WTC11 (cell line): Measurements from ENCODE around the gene TFG. TPM values are rescaled to one million over a fixed set of nuclear protein-coding genes. Genes with fewer than 3 reads are reported as not detected.
"Not testable (repeated sequence)": the region's sequence is repeated elsewhere in the genome, so short reads cannot be mapped to it uniquely, and the experiment has no call there.

ENCODE experiments used
- ATAC-seq: fragments of 200-7000 bp; cut with Tn5 transposase; 2 replicates; pipeline ENCODE4 v1.10.0; 2021; ENCODE audit warnings: mild to moderate bottlenecking, moderate library complexity
- CTCF ChIA-PET: fragments of 300-600 bp; sonication (Branson Sonifier 250); formaldehyde crosslinking; loops from one replicate; lab custom pipeline; 2021; ENCODE audit warnings: antibody characterized with exemption; lab: Charles Lee
- POLR2A ChIA-PET: fragments of 350-600 bp; sonication (Branson Sonifier 250); formaldehyde crosslinking; loops from one replicate; lab custom pipeline; 2021; ENCODE audit warnings: antibody characterized with exemption; lab: Charles Lee
- DNase-seq: peaks from one replicate; pipeline ENCODE4 v3.0.0; 2021; ENCODE audit warnings: low spot score
- H3K27ac Mint-ChIP-seq: 2 replicates; pipeline ENCODE4 v1.8.0; 2021; ENCODE audit warnings: mixed read lengths
- H3K27me3 Mint-ChIP-seq: 2 replicates; pipeline ENCODE4 v1.8.0; 2021; ENCODE audit warnings: low read depth, mild to moderate bottlenecking, moderate library complexity, mixed read lengths
- H3K36me3 Mint-ChIP-seq: 2 replicates; pipeline ENCODE4 v1.8.0; 2021; ENCODE audit warnings: mixed read lengths
- H3K4me1 Mint-ChIP-seq: 2 replicates; pipeline ENCODE4 v1.8.0; 2022; ENCODE audit warnings: mixed read lengths
- H3K4me3 Mint-ChIP-seq: 2 replicates; pipeline ENCODE4 v1.8.0; 2021; ENCODE audit warnings: mild to moderate bottlenecking, moderate library complexity, mixed read lengths
- H3K9me3 Mint-ChIP-seq: 2 replicates; pipeline ENCODE4 v1.8.0; 2021; ENCODE audit warnings: mixed read lengths
- ELF4 ChIP-seq: sonication (generic); formaldehyde crosslinking; IDR thresholded peaks from 2 replicates; pipeline ENCODE4 v1.8.1; 2022; ENCODE audit warnings: low read depth, mild to moderate bottlenecking, moderate library complexity, missing genetic modification reagents
- GABPB1 ChIP-seq: sonication (generic); formaldehyde crosslinking; IDR thresholded peaks from 2 replicates; pipeline ENCODE4 v1.8.1; 2023; ENCODE audit warnings: mild to moderate bottlenecking, missing genetic modification reagents
- MXD4 ChIP-seq: fragments of 250-450 bp; sonication (Bioruptor Pico); IDR thresholded peaks from 2 replicates; pipeline ENCODE4 v1.8.0; 2021; ENCODE audit warnings: mild to moderate bottlenecking, moderate library complexity, borderline replicate concordance
- NFE2L1 ChIP-seq: sonication (generic); formaldehyde crosslinking; IDR thresholded peaks from 2 replicates; pipeline ENCODE4 v1.8.1; 2023; ENCODE audit warnings: missing genetic modification reagents
- NR1H2 ChIP-seq: sonication (generic); formaldehyde crosslinking; IDR thresholded peaks from 2 replicates; pipeline ENCODE4 v1.9.0; 2021; ENCODE audit warnings: mild to moderate bottlenecking, moderate library complexity, missing genetic modification reagents
- total RNA-seq: library from RNA; stranded (reverse); gene quantifications from 3 replicates; pipeline ENCODE4 v1.2.3, GENCODE V29; 2021
- TF ChIP-seq, protein P1 (sequence below): sonication (generic); formaldehyde crosslinking; IDR thresholded peaks from 2 replicates; pipeline ENCODE4 v1.8.1; 2023; ENCODE audit warnings: mild to moderate bottlenecking, moderate library complexity, missing genetic modification reagents
- TF ChIP-seq, protein P2 (sequence below): sonication (generic); formaldehyde crosslinking; IDR thresholded peaks from 2 replicates; pipeline ENCODE4 v1.8.0; 2023; ENCODE audit warnings: missing genetic modification reagents, mild to moderate bottlenecking, borderline replicate concordance

The TFG gene
- total RNA-seq, 1 experiment from 2014 or later = 64.9 TPM

DNA sequence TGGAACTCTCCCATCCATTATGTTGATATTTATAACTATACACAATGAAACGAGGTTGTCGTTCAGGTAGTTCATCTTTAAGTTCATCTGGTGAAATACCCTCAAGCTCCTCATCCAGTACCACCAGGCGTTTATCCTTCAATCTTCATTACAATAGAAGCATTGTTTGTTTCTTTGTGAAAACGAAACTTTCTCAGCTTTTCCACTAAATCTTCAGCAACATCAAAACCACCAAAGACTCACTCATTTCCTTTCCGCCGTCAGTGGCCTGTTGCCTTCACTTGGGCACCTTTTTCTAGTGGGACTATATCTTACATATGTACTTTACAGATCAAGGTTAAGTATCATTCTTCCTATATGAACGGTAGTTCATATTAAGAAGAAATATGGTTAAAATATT lies 44.1 kb upstream of the TFG start:
- DNase-seq (no peak), ATAC-seq (no peak)
- Mint-ChIP-seq H3K9me3 (peaks cover 19% of the 10 kb centered on the region), H3K36me3 (no peaks in the 10 kb centered on the region), H3K27ac (no peak overlapping the region), H3K4me3 (no peak overlapping the region), H3K27me3 (no peaks in the 10 kb centered on the region), H3K4me1 (peaks cover 19% of the 10 kb centered on the region)
- CTCF ChIA-PET = no interaction called here
- TF ChIP-seq, protein P1, sequence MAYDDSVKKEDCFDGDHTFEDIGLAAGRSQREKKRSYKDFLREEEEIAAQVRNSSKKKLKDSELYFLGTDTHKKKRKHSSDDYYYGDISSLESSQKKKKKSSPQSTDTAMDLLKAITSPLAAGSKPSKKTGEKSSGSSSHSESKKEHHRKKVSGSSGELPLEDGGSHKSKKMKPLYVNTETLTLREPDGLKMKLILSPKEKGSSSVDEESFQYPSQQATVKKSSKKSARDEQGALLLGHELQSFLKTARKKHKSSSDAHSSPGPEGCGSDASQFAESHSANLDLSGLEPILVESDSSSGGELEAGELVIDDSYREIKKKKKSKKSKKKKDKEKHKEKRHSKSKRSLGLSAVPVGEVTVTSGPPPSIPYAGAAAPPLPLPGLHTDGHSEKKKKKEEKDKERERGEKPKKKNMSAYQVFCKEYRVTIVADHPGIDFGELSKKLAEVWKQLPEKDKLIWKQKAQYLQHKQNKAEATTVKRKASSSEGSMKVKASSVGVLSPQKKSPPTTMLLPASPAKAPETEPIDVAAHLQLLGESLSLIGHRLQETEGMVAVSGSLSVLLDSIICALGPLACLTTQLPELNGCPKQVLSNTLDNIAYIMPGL (CRISPR knock-in tag) = no peak
- no peak for TF ChIP-seq ELF4 (CRISPR knock-in tag)
- TF ChIP-seq, protein P2, sequence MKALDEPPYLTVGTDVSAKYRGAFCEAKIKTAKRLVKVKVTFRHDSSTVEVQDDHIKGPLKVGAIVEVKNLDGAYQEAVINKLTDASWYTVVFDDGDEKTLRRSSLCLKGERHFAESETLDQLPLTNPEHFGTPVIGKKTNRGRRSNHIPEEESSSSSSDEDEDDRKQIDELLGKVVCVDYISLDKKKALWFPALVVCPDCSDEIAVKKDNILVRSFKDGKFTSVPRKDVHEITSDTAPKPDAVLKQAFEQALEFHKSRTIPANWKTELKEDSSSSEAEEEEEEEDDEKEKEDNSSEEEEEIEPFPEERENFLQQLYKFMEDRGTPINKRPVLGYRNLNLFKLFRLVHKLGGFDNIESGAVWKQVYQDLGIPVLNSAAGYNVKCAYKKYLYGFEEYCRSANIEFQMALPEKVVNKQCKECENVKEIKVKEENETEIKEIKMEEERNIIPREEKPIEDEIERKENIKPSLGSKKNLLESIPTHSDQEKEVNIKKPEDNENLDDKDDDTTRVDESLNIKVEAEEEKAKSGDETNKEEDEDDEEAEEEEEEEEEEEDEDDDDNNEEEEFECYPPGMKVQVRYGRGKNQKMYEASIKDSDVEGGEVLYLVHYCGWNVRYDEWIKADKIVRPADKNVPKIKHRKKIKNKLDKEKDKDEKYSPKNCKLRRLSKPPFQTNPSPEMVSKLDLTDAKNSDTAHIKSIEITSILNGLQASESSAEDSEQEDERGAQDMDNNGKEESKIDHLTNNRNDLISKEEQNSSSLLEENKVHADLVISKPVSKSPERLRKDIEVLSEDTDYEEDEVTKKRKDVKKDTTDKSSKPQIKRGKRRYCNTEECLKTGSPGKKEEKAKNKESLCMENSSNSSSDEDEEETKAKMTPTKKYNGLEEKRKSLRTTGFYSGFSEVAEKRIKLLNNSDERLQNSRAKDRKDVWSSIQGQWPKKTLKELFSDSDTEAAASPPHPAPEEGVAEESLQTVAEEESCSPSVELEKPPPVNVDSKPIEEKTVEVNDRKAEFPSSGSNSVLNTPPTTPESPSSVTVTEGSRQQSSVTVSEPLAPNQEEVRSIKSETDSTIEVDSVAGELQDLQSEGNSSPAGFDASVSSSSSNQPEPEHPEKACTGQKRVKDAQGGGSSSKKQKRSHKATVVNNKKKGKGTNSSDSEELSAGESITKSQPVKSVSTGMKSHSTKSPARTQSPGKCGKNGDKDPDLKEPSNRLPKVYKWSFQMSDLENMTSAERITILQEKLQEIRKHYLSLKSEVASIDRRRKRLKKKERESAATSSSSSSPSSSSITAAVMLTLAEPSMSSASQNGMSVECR (CRISPR knock-in tag) = no peak
- TF ChIP-seq MXD4 (CRISPR knock-in tag) = no peak
- no peak for TF ChIP-seq NR1H2 (CRISPR knock-in tag)
- no peak for TF ChIP-seq NFE2L1 (CRISPR knock-in tag)
- POLR2A ChIA-PET = no interaction called here

DNA sequence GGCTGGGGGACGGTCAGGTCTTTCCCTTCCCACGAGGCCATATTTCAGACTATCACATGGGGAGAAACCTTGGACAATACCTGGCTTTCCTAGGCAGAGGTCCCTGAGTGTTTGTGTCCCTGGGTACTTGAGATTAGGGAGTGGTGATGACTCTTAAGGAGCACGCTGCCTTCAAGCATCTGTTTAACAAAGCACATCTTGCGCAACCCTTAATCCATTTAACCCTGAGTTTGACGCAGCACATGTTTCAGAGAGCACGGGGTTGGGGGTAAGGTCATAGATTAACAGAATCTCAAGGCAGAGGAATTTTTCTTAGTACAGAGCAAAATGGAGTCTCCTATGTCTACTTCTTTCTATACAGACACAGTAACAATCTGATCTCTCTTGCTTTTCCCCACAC lies 42.6 kb upstream of the TFG start:
- peaks cover 34% of the 10 kb centered on the region for H3K9me3 Mint-ChIP-seq
- H3K36me3 Mint-ChIP-seq, DNase-seq, H3K4me3 Mint-ChIP-seq, POLR2A ChIA-PET, H3K27ac Mint-ChIP-seq, H3K27me3 Mint-ChIP-seq, CTCF ChIA-PET, ATAC-seq: not testable (repeated sequence)
- peaks cover 19% of the 10 kb centered on the region for H3K4me1 Mint-ChIP-seq

DNA sequence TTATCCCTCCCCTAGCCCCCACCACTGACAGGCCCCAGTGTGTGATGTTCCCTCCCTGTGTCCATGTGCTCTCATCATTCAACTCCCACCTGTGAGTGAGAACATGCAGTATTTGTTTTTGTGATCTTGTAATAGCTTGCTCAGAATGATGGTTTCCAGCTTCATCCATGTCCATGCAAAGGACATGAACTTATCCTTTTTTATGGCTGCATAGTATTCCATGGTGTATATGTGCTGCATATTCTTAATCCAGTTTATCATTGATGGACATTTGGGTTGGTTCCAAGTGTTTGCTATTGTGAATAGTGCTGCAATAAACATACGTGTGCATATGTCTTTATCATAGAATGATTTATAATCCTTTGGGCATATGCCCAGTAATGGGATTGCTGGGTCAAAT lies 42.0 kb upstream of the TFG start:
- H3K36me3 Mint-ChIP-seq, ATAC-seq, DNase-seq, POLR2A ChIA-PET, H3K27ac Mint-ChIP-seq, H3K27me3 Mint-ChIP-seq, CTCF ChIA-PET, H3K4me3 Mint-ChIP-seq: not testable (repeated sequence)
- Mint-ChIP-seq H3K9me3 (peaks cover 39% of the 10 kb centered on the region), H3K4me1 (peaks cover 19% of the 10 kb centered on the region)

DNA sequence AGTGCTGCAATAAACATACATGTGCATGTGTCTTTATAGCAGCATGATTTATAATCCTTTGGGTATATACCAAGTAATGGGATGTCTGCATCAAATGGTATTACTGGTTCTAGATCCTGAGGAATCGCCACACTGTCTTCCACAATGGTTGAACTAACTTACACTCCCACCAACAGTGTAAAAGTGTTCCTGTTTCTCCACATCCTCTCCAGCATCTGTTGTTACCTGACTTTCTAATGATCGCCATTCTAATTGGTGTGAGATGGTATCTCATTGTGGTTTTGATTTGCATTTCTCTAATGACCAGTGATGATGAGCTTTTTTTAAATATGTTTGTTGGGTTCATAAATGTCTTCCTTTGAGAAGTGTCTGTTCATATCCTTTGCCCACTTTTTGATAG lies 38.3 kb upstream of the TFG start:
- DNase-seq, H3K4me1 Mint-ChIP-seq, POLR2A ChIA-PET: not testable (repeated sequence)

DNA sequence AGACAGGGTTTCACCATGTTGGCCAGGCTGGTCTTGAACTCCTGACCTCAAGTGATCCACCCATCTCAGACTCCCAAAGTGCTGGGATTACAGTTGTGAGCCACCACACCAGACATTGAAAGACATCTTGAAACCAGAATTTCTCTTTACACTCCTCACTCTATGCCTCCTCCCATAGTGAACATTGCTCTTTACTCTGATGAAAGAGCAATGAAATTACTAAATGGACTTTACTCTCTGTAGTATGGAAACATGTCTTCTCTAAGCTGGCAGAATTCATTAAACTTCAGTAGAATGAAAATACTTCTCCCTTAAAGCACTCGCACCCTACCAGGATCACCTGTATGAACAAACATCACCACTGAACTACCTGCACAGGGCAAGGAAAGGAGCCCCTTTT lies 27.8 kb upstream of the TFG start:
- POLR2A ChIA-PET = no interaction called here
- ATAC-seq (no peak), DNase-seq (no peak)
- H3K27ac Mint-ChIP-seq = no peak overlapping the region
- H3K4me3 Mint-ChIP-seq = no peak overlapping the region
- CTCF ChIA-PET = no interaction called here
- peaks cover 2% of the 10 kb centered on the region; the same call in 1 of the 2 replicates for H3K9me3 Mint-ChIP-seq
- H3K27me3 Mint-ChIP-seq = no peaks in the 10 kb centered on the region
- no peaks in the 10 kb centered on the region for H3K4me1 Mint-ChIP-seq
- H3K36me3 Mint-ChIP-seq = no peaks in the 10 kb centered on the region
- TF ChIP-seq GABPB1 (CRISPR knock-in tag) (peak; percentile 55; the same call in 1 of the 2 replicates), NR1H2 (CRISPR knock-in tag) (no peak)

More for the DNA sequence above, 38.3 kb upstream of the TFG start:
- H3K27me3 Mint-ChIP-seq, CTCF ChIA-PET, H3K27ac Mint-ChIP-seq, ATAC-seq, H3K36me3 Mint-ChIP-seq, H3K4me3 Mint-ChIP-seq: not testable (repeated sequence)
- H3K9me3 Mint-ChIP-seq = peaks cover 39% of the 10 kb centered on the region
